WTC11 (cell line): ENCODE data around the gene DMGDH. TPM values are rescaled to one million over a fixed set of nuclear protein-coding genes. Genes with fewer than 3 reads are reported as not detected.

Experiments
- ATAC-seq: fragments of 200-7000 bp; cut with Tn5 transposase; 2 replicates; pipeline ENCODE4 v1.10.0; 2021; ENCODE audit warnings: mild to moderate bottlenecking, moderate library complexity
- CTCF ChIA-PET: fragments of 300-600 bp; sonication (Branson Sonifier 250); formaldehyde crosslinking; loops from one replicate; lab custom pipeline; 2021; ENCODE audit warnings: antibody characterized with exemption; lab: Charles Lee
- POLR2A ChIA-PET: fragments of 350-600 bp; sonication (Branson Sonifier 250); formaldehyde crosslinking; loops from one replicate; lab custom pipeline; 2021; ENCODE audit warnings: antibody characterized with exemption; lab: Charles Lee
- DNase-seq: peaks from one replicate; pipeline ENCODE4 v3.0.0; 2021; ENCODE audit warnings: low spot score
- H3K27ac Mint-ChIP-seq: 2 replicates; pipeline ENCODE4 v1.8.0; 2021; ENCODE audit warnings: mixed read lengths
- H3K27me3 Mint-ChIP-seq: 2 replicates; pipeline ENCODE4 v1.8.0; 2021; ENCODE audit warnings: low read depth, mild to moderate bottlenecking, moderate library complexity, mixed read lengths
- H3K36me3 Mint-ChIP-seq: 2 replicates; pipeline ENCODE4 v1.8.0; 2021; ENCODE audit warnings: mixed read lengths
- H3K4me1 Mint-ChIP-seq: 2 replicates; pipeline ENCODE4 v1.8.0; 2022; ENCODE audit warnings: mixed read lengths
- H3K4me3 Mint-ChIP-seq: 2 replicates; pipeline ENCODE4 v1.8.0; 2021; ENCODE audit warnings: mild to moderate bottlenecking, moderate library complexity, mixed read lengths
- H3K9me3 Mint-ChIP-seq: 2 replicates; pipeline ENCODE4 v1.8.0; 2021; ENCODE audit warnings: mixed read lengths
- CBFB ChIP-seq: sonication (generic); formaldehyde crosslinking; IDR thresholded peaks from 2 replicates; pipeline ENCODE4 v1.8.1; 2022; ENCODE audit warnings: mild to moderate bottlenecking, low read depth, missing genetic modification reagents
- ELF4 ChIP-seq: sonication (generic); formaldehyde crosslinking; IDR thresholded peaks from 2 replicates; pipeline ENCODE4 v1.8.1; 2022; ENCODE audit warnings: low read depth, mild to moderate bottlenecking, moderate library complexity, missing genetic modification reagents
- FOXJ3 ChIP-seq: sonication (generic); formaldehyde crosslinking; IDR thresholded peaks from 2 replicates; pipeline ENCODE4 v1.9.0; 2021; ENCODE audit warnings: missing genetic modification reagents, mild to moderate bottlenecking, borderline replicate concordance
- FOXK1 ChIP-seq: sonication (generic); formaldehyde crosslinking; IDR thresholded peaks from 2 replicates; pipeline ENCODE4 v1.8.0; 2022; ENCODE audit warnings: mild to moderate bottlenecking, moderate library complexity, missing genetic modification reagents
- JAZF1 ChIP-seq: fragments of 250-450 bp; sonication (Bioruptor Pico); IDR thresholded peaks from 2 replicates; pipeline ENCODE4 v1.9.0; 2021; ENCODE audit warnings: moderate library complexity, mild to moderate bottlenecking, inconsistent platforms
- JUN ChIP-seq: sonication (generic); formaldehyde crosslinking; IDR thresholded peaks from 2 replicates; pipeline ENCODE4 v1.8.0; 2023; ENCODE audit warnings: mild to moderate bottlenecking, missing genetic modification reagents
- NFATC4 ChIP-seq: fragments of 250-450 bp; sonication (Bioruptor Pico); IDR thresholded peaks from 2 replicates; pipeline ENCODE4 v1.9.0; 2021; ENCODE audit warnings: mild to moderate bottlenecking
- NFYB ChIP-seq: sonication (generic); formaldehyde crosslinking; conservative IDR thresholded peaks from 2 replicates; pipeline ENCODE4 v1.8.0; 2022; ENCODE audit warnings: low read depth, missing genetic modification reagents
- NR2C2 ChIP-seq: sonication (generic); formaldehyde crosslinking; IDR thresholded peaks from 2 replicates; pipeline ENCODE4 v1.8.0; 2022; ENCODE audit warnings: mild to moderate bottlenecking, missing genetic modification reagents
- NR3C1 ChIP-seq: sonication (generic); formaldehyde crosslinking; conservative IDR thresholded peaks from 2 replicates; pipeline ENCODE4 v1.8.1; 2023; ENCODE audit warnings: low read depth, mild to moderate bottlenecking, missing genetic modification reagents
- OVOL2 ChIP-seq: fragments of 250-450 bp; sonication (Bioruptor Pico); IDR thresholded peaks from 2 replicates; pipeline ENCODE4 v1.9.0; 2021; ENCODE audit warnings: mild to moderate bottlenecking, borderline replicate concordance
- RELA ChIP-seq: sonication (generic); formaldehyde crosslinking; IDR thresholded peaks from 2 replicates; pipeline ENCODE4 v1.8.1; 2022; ENCODE audit warnings: missing genetic modification reagents, mild to moderate bottlenecking, borderline replicate concordance
- SOX15 ChIP-seq: fragments of 250-450 bp; sonication (Bioruptor Pico); IDR thresholded peaks from 2 replicates; pipeline ENCODE4 v1.9.0; 2021; ENCODE audit warnings: mild to moderate bottlenecking
- SP1 ChIP-seq: sonication (generic); formaldehyde crosslinking; conservative IDR thresholded peaks from 2 replicates; pipeline ENCODE4 v1.8.1; 2022; ENCODE audit warnings: missing genetic modification reagents
- TEAD1 ChIP-seq: sonication (generic); formaldehyde crosslinking; IDR thresholded peaks from 2 replicates; pipeline ENCODE4 v1.8.0; 2022; ENCODE audit warnings: mild to moderate bottlenecking, missing genetic modification reagents
- ZBTB21 ChIP-seq: sonication (generic); formaldehyde crosslinking; IDR thresholded peaks from 2 replicates; pipeline ENCODE4 v1.8.1; 2023; ENCODE audit warnings: mild to moderate bottlenecking, missing genetic modification reagents, borderline replicate concordance
- ZNF138 ChIP-seq: sonication (generic); formaldehyde crosslinking; conservative IDR thresholded peaks from 2 replicates; pipeline ENCODE4 v1.8.1; 2022; ENCODE audit warnings: mild to moderate bottlenecking, moderate library complexity, missing genetic modification reagents
- ZNF232 ChIP-seq: sonication (generic); formaldehyde crosslinking; IDR thresholded peaks from 2 replicates; pipeline ENCODE4 v1.8.0; 2022; ENCODE audit warnings: mild to moderate bottlenecking, missing genetic modification reagents
- ZNF263 ChIP-seq: sonication (generic); formaldehyde crosslinking; IDR thresholded peaks from 2 replicates; pipeline ENCODE4 v1.8.1; 2022; ENCODE audit warnings: low read depth, mild to moderate bottlenecking, moderate library complexity, missing genetic modification reagents
- ZNF416 ChIP-seq: fragments of 250-450 bp; sonication (Bioruptor Pico); IDR thresholded peaks from 2 replicates; pipeline ENCODE4 v1.9.0; 2021; ENCODE audit warnings: mild to moderate bottlenecking, inconsistent platforms
- ZNF423 ChIP-seq: fragments of 250-450 bp; sonication (Bioruptor Pico); IDR thresholded peaks from 2 replicates; pipeline ENCODE4 v2.1.2; 2022; ENCODE audit warnings: mild to moderate bottlenecking, moderate library complexity
- total RNA-seq: library from RNA; stranded (reverse); gene quantifications from 3 replicates; pipeline ENCODE4 v1.2.3, GENCODE V29; 2021
- TF ChIP-seq, protein P1 (sequence below): sonication (generic); formaldehyde crosslinking; IDR thresholded peaks from 2 replicates; pipeline ENCODE4 v1.8.0; 2022; ENCODE audit warnings: missing genetic modification reagents
- TF ChIP-seq, protein P2 (sequence below): sonication (generic); formaldehyde crosslinking; IDR thresholded peaks from 2 replicates; pipeline ENCODE4 v1.8.1; 2022; ENCODE audit warnings: missing genetic modification reagents, borderline replicate concordance
- TF ChIP-seq, protein P3 (sequence below): sonication (generic); formaldehyde crosslinking; IDR thresholded peaks from 2 replicates; pipeline ENCODE4 v1.8.0; 2022; ENCODE audit warnings: mild to moderate bottlenecking, missing genetic modification reagents
- TF ChIP-seq, protein P4 (sequence below): fragments of 250-450 bp; sonication (Bioruptor Pico); conservative IDR thresholded peaks from 2 replicates; pipeline ENCODE4 v1.9.0; 2021; ENCODE audit warnings: mild to moderate bottlenecking

The DMGDH gene
- total RNA-seq, 1 experiment from 2014 or later = 0.35 TPM

DNA sequence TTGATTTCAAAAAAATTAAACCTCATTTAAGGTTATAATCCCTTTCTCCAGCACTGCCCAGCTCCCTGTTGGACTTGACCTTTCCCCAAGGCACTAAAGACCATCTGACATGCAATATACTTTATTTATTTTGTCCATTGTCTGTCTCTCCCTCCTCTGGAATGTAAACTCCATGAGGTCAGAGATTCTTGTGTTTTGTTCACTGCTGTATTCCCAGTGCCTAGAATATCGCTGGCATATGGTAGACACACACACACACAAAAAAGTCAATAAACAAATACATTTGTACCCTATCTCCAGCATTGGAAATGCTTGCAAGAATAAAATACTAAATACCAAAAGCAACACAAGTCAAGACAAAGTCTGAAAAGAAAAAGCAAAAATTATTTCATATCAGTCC is 67.1 kb downstream of the DMGDH start (continued):
- TF ChIP-seq NR3C1 (CRISPR knock-in tag) (no peak), NFATC4 (CRISPR knock-in tag) (no peak), SP1 (CRISPR knock-in tag) (no peak)

DNA sequence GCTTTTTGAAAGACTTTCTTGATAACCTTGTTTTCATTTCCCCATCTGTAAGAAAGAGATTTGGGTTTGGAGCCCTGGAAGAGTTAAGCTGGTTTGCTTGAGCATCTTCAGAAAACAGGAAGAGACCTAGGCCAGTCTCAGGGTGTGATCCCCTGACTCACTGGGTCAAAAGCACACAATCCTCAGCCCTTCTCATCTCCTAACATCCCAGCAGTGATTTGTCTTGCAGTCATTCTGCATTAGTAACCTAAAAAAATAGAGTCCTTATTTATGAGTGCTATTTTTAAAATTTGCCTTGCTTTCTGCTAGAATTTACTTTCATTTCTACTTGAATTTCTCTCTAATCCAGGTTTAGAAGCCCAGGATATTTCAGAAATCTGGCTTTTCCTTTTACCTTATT is 68.0 kb downstream of the DMGDH start:
- no peak for ATAC-seq
- H3K4me3 Mint-ChIP-seq = no peak overlapping the region
- H3K27me3 Mint-ChIP-seq = no peaks in the 10 kb centered on the region
- TF ChIP-seq RELA (CRISPR knock-in tag) = no peak
- TF ChIP-seq, protein P1, sequence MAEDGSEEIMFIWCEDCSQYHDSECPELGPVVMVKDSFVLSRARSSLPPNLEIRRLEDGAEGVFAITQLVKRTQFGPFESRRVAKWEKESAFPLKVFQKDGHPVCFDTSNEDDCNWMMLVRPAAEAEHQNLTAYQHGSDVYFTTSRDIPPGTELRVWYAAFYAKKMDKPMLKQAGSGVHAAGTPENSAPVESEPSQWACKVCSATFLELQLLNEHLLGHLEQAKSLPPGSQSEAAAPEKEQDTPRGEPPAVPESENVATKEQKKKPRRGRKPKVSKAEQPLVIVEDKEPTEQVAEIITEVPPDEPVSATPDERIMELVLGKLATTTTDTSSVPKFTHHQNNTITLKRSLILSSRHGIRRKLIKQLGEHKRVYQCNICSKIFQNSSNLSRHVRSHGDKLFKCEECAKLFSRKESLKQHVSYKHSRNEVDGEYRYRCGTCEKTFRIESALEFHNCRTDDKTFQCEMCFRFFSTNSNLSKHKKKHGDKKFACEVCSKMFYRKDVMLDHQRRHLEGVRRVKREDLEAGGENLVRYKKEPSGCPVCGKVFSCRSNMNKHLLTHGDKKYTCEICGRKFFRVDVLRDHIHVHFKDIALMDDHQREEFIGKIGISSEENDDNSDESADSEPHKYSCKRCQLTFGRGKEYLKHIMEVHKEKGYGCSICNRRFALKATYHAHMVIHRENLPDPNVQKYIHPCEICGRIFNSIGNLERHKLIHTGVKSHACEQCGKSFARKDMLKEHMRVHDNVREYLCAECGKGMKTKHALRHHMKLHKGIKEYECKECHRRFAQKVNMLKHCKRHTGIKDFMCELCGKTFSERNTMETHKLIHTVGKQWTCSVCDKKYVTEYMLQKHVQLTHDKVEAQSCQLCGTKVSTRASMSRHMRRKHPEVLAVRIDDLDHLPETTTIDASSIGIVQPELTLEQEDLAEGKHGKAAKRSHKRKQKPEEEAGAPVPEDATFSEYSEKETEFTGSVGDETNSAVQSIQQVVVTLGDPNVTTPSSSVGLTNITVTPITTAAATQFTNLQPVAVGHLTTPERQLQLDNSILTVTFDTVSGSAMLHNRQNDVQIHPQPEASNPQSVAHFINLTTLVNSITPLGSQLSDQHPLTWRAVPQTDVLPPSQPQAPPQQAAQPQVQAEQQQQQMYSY (CRISPR knock-in tag) = no peak
- TF ChIP-seq, all 79 proteins: peak for 0
- no peak overlapping the region for H3K27ac Mint-ChIP-seq
- ChIA-PET CTCF (no interaction called here), POLR2A (no interaction called here)
- DNase-seq = no peak
- no peaks in the 10 kb centered on the region for H3K36me3 Mint-ChIP-seq
- no peaks in the 10 kb centered on the region for H3K9me3 Mint-ChIP-seq
- H3K4me1 Mint-ChIP-seq = no peaks in the 10 kb centered on the region

DNA sequence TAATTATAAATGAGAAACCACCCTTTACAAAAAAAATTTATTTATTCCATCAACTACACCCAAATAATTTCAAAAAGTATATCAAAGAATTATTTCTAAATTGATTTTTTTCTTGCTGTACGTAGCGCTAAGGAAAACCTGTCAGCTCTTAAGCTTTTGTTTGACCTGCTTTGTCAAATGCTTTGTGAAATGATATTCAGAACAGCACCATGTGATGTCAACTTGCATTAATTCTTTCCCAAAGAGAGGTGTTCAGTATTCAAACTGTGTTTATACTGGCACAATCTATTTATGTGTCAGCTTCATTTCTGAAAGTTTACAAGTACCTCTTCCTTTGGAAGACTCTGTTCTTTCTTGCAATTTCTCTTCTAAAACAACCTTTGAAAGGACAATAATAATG is 72.4 kb downstream of the DMGDH start:
- Mint-ChIP-seq H3K27me3 (no peaks in the 10 kb centered on the region; the same call in 1 of the 2 replicates), H3K36me3 (peaks cover 6% of the 10 kb centered on the region), H3K4me1 (0 out of 2 replicates have a peak, but pooled peaks cover 3% of the 10 kb centered on the region), H3K4me3 (no peak overlapping the region), H3K27ac (no peak overlapping the region), H3K9me3 (peaks cover 17% of the 10 kb centered on the region)
- ATAC-seq (no peak), DNase-seq (no peak)
- TF ChIP-seq ZNF263 (no peak), ZBTB21 (CRISPR knock-in tag) (no peak), ZNF416 (CRISPR knock-in tag) (no peak), TEAD1 (CRISPR knock-in tag) (no peak), NFYB (CRISPR knock-in tag) (no peak), OVOL2 (CRISPR knock-in tag) (no peak), JAZF1 (no peak), CBFB (CRISPR knock-in tag) (no peak), ZNF423 (CRISPR knock-in tag) (no peak), ZNF232 (CRISPR knock-in tag) (no peak), ZNF138 (CRISPR knock-in tag) (no peak), FOXJ3 (CRISPR knock-in tag) (no peak), FOXK1 (CRISPR knock-in tag) (no peak), JUN (CRISPR knock-in tag) (no peak), NR2C2 (CRISPR knock-in tag) (no peak), ELF4 (CRISPR knock-in tag) (no peak), SOX15 (no peak)
- TF ChIP-seq, protein P2, sequence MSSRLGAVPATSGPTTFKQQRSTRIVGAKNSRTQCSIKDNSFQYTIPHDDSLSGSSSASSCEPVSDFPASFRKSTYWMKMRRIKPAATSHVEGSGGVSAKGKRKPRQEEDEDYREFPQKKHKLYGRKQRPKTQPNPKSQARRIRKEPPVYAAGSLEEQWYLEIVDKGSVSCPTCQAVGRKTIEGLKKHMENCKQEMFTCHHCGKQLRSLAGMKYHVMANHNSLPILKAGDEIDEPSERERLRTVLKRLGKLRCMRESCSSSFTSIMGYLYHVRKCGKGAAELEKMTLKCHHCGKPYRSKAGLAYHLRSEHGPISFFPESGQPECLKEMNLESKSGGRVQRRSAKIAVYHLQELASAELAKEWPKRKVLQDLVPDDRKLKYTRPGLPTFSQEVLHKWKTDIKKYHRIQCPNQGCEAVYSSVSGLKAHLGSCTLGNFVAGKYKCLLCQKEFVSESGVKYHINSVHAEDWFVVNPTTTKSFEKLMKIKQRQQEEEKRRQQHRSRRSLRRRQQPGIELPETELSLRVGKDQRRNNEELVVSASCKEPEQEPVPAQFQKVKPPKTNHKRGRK = no peak
- TF ChIP-seq, protein P3, sequence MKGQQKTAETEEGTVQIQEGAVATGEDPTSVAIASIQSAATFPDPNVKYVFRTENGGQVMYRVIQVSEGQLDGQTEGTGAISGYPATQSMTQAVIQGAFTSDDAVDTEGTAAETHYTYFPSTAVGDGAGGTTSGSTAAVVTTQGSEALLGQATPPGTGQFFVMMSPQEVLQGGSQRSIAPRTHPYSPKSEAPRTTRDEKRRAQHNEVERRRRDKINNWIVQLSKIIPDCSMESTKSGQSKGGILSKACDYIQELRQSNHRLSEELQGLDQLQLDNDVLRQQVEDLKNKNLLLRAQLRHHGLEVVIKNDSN (CRISPR knock-in tag) = no peak
- TF ChIP-seq, protein P4, sequence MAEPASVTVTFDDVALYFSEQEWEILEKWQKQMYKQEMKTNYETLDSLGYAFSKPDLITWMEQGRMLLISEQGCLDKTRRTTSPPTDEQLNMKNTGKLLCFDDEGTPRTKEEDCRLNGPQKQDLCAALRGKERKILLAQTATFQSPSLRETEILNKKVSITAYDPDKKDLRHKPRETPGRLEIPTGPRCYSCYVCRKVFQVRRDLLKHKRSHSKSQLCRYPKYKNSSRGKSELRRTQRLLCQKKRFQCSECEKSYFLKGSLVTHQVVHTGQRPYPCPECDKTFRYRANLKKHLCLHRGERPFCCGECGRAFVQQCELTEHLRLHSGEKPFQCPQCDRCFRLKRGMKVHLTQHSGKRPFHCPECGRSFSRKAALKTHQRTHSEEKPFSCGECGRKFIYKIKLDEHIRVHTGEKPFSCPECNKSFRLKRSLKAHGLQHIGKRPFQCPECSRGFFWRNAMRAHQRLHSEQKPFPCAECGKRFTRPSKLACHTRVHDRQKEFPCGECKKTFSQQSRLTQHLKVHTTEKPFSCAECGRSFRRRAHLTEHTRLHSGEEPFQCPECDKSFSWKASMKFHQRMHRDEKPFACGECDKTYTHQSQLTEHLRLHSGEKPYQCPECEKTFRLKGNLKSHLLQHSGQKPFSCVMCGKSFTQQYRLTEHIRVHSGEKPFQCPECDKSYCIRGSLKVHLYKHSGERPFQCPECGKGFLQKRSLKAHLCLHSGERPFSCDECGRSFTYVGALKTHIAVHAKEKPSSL (CRISPR knock-in tag) = no peak
- CTCF ChIA-PET = no interaction called here
- POLR2A ChIA-PET = no interaction called here
